Activated naive CD8-positive, alpha-beta T cell (primary cell): Measurements from ENCODE around the gene SFMBT2.

Source experiments
- H3K27ac Mint-ChIP-seq: one replicate; pipeline ENCODE4 v1.8.0; 2021; ENCODE audit warnings: mixed read lengths
- H3K27me3 Mint-ChIP-seq: one replicate; pipeline ENCODE4 v1.8.0; 2021; ENCODE audit warnings: mixed read lengths
- H3K36me3 Mint-ChIP-seq: one replicate; pipeline ENCODE4 v1.8.0; 2021; ENCODE audit warnings: mixed read lengths
- H3K4me1 Mint-ChIP-seq: one replicate; pipeline ENCODE4 v1.8.0; 2021; ENCODE audit warnings: low read depth, mixed read lengths
- H3K4me3 Mint-ChIP-seq: one replicate; pipeline ENCODE4 v1.8.0; 2021; ENCODE audit warnings: mild to moderate bottlenecking, mixed read lengths
- H3K9me3 Mint-ChIP-seq: one replicate; pipeline ENCODE4 v1.8.0; 2021; ENCODE audit warnings: low read depth, mixed read lengths

SFMBT2 gene

DNA sequence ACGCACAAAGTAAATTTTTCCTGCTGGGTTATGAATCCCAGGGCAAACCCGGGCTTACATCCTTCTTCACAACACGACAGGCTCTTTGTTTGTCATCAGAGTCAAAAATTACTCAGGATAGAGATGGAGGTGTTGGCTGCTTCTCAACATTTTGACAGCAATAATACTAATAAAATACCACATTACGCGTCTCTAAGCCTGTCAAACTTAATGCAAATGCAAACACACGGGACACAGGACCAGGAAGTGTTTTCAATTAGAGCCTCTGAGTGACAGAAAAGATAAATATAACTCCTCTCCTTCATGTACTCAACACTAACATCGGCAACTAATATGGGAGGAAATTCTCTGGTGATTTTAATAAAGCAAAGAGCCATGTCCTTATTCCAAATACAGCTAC is 128.4 kb downstream of the SFMBT2 start:
- Mint-ChIP-seq H3K4me1 (peaks cover 23% of the 10 kb centered on the region), H3K4me3 (no peak overlapping the region), H3K27ac (no peak overlapping the region), H3K9me3 (no peaks in the 10 kb centered on the region), H3K27me3 (no peaks in the 10 kb centered on the region), H3K36me3 (peaks cover 10% of the 10 kb centered on the region)

DNA sequence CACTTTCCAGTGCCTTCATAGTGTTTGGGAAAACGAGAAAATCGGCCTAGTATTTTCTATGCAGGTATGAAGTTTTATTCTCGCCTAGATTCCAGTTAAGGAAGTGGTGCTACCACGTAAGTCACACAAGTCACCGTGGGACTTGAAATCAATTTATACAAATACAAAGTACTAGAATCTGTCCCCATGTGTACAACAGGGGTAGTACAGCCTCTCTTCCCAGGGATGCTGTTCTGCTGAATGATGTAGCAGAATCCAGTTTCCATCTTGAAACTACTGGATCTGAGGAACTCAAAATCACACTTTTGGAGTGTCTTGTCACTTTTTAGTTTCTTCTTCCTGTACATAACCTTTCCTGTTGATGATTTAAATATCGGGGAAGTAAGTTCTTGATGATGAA is 129.4 kb downstream of the SFMBT2 start:
- Mint-ChIP-seq H3K27me3 (no peaks in the 10 kb centered on the region), H3K4me3 (no peak overlapping the region), H3K4me1 (peaks cover 28% of the 10 kb centered on the region), H3K27ac (peak overlapping the region; percentile 34), H3K36me3 (peaks cover 10% of the 10 kb centered on the region), H3K9me3 (no peaks in the 10 kb centered on the region)

DNA sequence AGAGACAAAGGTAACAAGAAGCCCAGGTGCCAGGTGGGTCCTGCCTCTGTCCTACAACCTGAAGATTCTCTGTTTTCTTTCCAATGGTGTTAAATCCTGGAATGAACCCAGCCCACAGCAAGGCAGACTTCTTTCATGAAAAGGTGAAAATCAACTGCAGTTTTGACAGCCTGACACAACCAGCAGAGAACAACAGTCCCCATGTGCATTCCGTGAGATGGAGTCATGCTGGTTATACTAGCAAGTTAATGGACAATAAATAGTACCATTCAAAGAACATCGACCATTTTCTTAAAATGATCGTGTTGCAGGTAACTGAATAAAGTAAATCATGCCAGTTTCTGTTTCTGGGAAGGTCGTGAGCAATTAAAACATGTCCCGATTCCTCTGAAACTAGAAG is 131.5 kb downstream of the SFMBT2 start:
- no peak overlapping the region for H3K27ac Mint-ChIP-seq
- peaks cover 35% of the 10 kb centered on the region for H3K4me1 Mint-ChIP-seq
- H3K36me3 Mint-ChIP-seq, result peaks cover 8% of the 10 kb centered on the region
- no peak overlapping the region for H3K4me3 Mint-ChIP-seq
- no peaks in the 10 kb centered on the region for H3K9me3 Mint-ChIP-seq
- no peaks in the 10 kb centered on the region for H3K27me3 Mint-ChIP-seq

DNA sequence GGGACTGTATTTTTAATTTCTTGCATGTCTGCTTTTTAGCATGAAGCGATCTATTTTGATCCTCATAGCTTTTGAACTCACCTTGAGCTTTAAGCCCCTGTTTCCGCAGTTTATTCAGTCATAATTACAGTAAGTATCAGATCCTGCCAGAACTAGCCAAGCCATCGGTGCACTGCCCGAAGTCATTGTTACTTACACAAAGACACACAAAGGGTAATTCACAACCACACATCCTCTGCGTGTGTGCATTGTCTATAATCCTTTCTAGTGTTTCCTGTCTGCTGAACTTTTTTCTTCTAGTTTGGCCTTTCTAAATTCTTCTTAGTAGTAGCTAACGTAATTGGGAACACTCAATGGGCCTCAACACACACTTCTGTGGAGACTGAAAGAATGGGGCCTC is 133.0 kb downstream of the SFMBT2 start:
- Mint-ChIP-seq H3K9me3 (no peaks in the 10 kb centered on the region), H3K36me3 (peaks cover 11% of the 10 kb centered on the region), H3K4me3 (no peak overlapping the region), H3K4me1 (peaks cover 45% of the 10 kb centered on the region), H3K27me3 (no peaks in the 10 kb centered on the region), H3K27ac (peak overlapping the region; percentile 64)

DNA sequence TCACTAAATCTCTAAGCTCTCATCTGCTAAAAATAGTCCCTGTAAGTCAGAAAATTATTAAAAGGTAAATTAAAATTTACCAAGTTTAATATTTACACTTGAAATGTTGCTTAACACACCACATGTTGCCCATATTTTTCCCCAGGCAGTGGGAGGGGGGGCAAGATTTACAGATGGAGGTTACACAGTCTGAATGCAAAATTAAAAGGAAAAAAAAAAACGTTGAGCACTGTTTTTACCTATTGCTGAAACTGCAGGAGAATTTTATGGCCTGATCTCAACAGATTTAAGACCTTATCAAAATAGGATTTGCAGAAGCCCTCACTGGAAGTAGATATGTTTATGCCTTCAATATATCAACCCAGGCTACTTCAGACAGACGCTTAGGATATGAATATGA is 133.4 kb downstream of the SFMBT2 start:
- H3K4me3 Mint-ChIP-seq, result no peak overlapping the region
- H3K36me3 Mint-ChIP-seq, result peaks cover 11% of the 10 kb centered on the region
- H3K27ac Mint-ChIP-seq, result no peak overlapping the region
- H3K4me1 Mint-ChIP-seq, result peaks cover 47% of the 10 kb centered on the region
- no peaks in the 10 kb centered on the region for H3K9me3 Mint-ChIP-seq
- no peaks in the 10 kb centered on the region for H3K27me3 Mint-ChIP-seq

DNA sequence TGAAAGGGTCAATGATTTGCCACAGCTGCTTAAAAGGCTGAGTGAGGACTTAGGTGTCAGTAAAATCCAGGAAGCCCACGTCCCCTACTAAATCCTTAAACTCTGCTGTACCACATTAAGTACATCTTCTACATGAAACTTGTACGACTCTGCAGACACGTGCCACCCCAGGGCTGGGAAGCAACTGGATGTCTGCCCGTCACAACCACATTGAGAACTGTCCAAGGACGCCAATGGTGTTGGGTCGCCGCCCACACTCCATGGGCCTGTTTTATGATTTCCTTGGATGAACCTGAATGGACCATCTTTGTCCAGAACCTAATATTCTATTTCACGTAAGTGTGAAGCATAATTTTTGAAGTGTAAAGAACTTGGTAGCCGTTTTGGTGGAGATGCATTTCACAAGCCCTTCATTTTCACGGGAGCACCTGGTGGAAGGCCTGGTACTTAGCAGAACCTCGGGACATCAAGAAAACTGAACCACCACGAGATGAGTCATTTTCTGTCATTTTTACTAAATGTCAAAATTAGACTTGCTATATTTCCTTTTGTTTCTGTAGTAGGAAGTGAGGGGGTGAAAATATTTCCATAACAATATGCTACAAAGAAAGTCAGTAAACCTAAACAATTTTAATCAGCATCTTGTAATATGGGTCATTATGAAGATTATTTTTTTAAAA is 134.9 kb downstream of the SFMBT2 start:
- Mint-ChIP-seq H3K36me3 (peaks cover 8% of the 10 kb centered on the region), H3K9me3 (no peaks in the 10 kb centered on the region), H3K4me1 (peaks cover 59% of the 10 kb centered on the region), H3K27me3 (no peaks in the 10 kb centered on the region), H3K4me3 (no peak overlapping the region), H3K27ac (peak overlapping the region; percentile 46)

DNA sequence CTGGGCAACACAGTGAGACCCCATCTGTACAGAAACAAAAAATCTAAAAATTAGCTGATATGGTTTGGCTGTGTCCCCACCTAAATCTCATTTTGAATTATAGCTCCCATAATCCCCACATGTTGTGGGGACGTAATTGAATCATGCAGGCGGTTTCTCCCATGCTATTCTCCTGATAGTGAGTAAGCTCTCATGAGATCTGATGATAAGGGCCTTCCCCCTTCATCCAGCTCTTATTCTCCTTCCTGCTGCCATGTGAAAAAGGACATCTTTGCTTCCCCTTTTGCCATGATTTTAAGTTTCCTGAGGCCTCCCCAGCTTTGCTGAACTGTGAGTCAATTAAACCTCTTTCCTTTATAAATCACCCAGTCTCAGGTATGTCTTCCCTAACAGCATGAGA is 136.5 kb downstream of the SFMBT2 start:
- no peak overlapping the region for H3K4me3 Mint-ChIP-seq
- H3K4me1 Mint-ChIP-seq, result peaks cover 67% of the 10 kb centered on the region
- H3K36me3 Mint-ChIP-seq, result peaks cover 8% of the 10 kb centered on the region
- peak overlapping the region; percentile 28 for H3K27ac Mint-ChIP-seq
- no peaks in the 10 kb centered on the region for H3K9me3 Mint-ChIP-seq
- no peaks in the 10 kb centered on the region for H3K27me3 Mint-ChIP-seq

DNA sequence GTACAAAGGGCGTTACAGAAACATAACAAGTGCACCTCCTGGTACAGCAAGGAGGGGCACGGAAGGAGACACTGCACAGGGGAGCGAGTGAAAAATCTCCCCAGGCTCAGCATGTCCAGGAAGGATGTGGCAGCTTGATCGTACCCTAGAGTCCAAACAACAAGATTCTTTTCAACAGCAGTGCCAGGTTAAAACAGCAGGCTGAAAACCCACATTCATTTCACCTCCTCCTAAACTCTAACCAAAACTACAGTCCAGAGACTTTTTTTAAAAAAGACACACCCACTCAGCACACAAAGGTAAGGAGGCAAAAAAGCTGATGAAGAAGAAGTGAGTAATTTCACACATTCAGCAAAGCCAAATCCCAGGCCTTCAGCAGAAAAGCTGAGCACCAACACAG is 138.8 kb downstream of the SFMBT2 start:
- peaks cover 8% of the 10 kb centered on the region for H3K36me3 Mint-ChIP-seq
- peak overlapping the region; percentile 66 for H3K4me3 Mint-ChIP-seq
- no peaks in the 10 kb centered on the region for H3K27me3 Mint-ChIP-seq
- peak overlapping the region; percentile 82 for H3K27ac Mint-ChIP-seq
- peaks cover 71% of the 10 kb centered on the region for H3K4me1 Mint-ChIP-seq
- H3K9me3 Mint-ChIP-seq, result no peaks in the 10 kb centered on the region

DNA sequence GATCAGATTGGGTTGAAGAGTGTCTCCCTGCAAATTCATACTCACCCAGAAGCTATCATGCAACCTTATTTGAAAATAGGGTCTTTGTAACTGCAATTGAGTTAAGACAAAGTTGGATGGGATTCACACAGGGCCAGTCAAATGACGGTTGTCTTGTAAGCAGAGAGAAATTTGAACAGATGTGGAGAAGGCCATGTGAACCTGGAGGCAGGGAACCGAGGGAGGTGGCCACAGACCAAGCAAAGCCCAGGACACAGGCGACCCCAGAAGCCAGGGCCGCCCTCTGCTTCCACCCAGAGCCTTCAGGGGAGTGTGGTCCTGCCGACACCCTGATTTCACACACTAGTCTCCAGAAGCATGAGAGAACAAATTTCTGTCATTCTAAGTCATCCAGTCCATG is 140.8 kb downstream of the SFMBT2 start:
- Mint-ChIP-seq H3K27me3 (no peaks in the 10 kb centered on the region), H3K4me3 (peak overlapping the region; percentile 8), H3K4me1 (peaks cover 55% of the 10 kb centered on the region), H3K27ac (peak overlapping the region; percentile 54), H3K36me3 (peaks cover 8% of the 10 kb centered on the region), H3K9me3 (no peaks in the 10 kb centered on the region)

DNA sequence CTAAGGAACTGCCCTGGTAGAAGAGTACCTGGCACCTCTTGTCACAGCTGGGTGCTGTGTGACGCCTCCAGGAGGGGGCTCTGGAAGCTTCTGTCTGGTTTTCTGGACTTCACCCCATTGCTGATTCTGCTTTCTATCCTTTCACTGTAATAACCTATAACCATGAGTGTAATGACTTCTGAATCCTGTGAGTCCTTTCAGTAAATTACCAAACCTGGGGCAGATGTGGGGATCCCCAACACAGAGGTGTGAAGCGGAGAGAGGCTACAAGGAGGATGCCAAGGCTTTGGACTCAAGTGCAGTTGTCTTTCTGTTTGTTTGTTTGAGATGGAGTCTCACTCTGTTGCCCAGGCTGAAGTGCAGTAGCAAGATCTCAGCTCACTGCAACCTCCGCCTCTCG is 143.7 kb downstream of the SFMBT2 start:
- H3K36me3 Mint-ChIP-seq, result peaks cover 5% of the 10 kb centered on the region
- H3K9me3 Mint-ChIP-seq, result no peaks in the 10 kb centered on the region
- H3K4me3 Mint-ChIP-seq, result no peak overlapping the region
- H3K27ac Mint-ChIP-seq, result peak overlapping the region; percentile 28
- H3K27me3 Mint-ChIP-seq, result no peaks in the 10 kb centered on the region
- H3K4me1 Mint-ChIP-seq, result peaks cover 38% of the 10 kb centered on the region

DNA sequence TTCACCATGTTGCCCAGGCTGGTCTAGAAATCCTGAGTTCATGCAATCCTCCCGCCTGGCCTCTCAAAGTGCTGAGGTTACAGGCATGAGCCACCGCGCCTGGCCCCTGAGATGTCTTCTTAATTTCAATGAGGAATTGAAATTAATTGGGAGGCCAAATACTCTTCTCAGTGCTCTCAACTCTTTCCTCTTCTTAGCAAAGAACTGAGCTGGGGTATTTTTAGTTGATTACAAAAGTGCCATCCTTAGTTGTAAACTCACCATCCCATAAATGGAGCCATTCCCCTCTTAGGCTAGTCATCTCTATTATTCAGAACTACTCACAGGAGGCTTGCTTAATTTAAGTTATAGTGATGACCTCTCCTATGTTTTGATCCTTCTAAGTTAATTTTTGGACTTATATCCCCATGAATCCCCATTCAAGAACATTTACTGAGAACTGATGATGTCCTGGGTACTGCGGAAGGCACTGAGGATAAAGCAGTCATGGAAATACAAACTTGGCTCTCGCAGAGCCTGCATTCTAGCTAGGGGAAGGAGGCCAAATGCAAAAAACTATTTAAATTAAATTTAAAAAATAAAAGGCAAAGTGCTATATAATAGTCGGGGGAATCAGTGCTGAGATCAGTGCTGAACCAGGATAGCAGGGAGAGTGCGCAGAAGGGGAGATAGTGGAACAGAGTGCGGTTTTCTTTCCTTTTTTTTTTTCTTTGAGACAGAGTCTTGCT is 145.3 kb downstream of the SFMBT2 start:
- H3K9me3 Mint-ChIP-seq, result no peaks in the 10 kb centered on the region
- peaks cover 5% of the 10 kb centered on the region for H3K36me3 Mint-ChIP-seq
- H3K4me1 Mint-ChIP-seq, result peaks cover 40% of the 10 kb centered on the region
- H3K4me3 Mint-ChIP-seq, result no peak overlapping the region
- no peak overlapping the region for H3K27ac Mint-ChIP-seq
- no peaks in the 10 kb centered on the region for H3K27me3 Mint-ChIP-seq

DNA sequence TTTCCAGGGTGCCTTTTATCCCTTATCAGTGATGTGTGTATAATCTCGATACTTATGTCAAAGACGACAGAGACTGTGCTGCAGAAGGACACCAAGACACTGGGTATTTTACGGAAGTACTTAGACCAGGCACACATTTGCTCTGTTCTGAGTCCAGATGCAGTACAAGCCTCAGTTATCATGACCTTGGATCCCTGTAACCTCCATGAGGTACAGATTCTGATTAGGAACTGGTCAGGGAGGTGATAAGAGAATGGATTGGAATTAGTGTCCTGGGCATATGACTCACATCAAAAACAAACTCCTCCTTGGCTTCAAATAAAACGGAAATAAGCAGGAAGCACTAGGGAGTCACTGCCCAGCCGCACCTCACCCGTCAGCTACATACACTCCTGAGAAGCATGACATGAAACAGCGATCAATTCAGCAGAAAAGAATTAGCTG is 146.5 kb downstream of the SFMBT2 start:
- Mint-ChIP-seq H3K27ac (peak overlapping the region; percentile 29), H3K36me3 (peaks cover 2% of the 10 kb centered on the region), H3K4me1 (peaks cover 40% of the 10 kb centered on the region), H3K9me3 (no peaks in the 10 kb centered on the region), H3K4me3 (no peak overlapping the region), H3K27me3 (no peaks in the 10 kb centered on the region)

DNA sequence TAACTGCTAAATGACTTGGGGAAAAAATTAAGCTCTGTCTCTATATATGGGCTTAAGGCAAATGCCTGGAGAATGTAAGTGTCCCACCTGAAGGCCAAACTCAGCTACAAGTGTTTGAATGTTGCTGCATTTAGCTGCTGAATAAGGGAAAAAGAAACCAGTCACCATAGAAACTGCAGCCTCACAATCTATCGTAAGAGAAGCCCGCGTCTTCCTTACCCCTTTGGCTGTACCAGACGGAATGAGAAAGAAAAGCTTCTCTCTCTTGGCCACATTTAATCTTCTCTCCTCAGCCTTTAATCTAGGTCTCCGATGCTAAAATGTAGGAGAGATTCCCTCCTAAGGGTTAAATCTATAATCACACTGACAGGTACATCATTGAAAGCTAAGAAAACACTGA is 147.2 kb downstream of the SFMBT2 start:
- no peaks in the 10 kb centered on the region for H3K27me3 Mint-ChIP-seq
- H3K4me3 Mint-ChIP-seq, result no peak overlapping the region
- H3K9me3 Mint-ChIP-seq, result no peaks in the 10 kb centered on the region
- H3K4me1 Mint-ChIP-seq, result peaks cover 40% of the 10 kb centered on the region
- H3K36me3 Mint-ChIP-seq, result peaks cover 2% of the 10 kb centered on the region
- H3K27ac Mint-ChIP-seq, result no peak overlapping the region

DNA sequence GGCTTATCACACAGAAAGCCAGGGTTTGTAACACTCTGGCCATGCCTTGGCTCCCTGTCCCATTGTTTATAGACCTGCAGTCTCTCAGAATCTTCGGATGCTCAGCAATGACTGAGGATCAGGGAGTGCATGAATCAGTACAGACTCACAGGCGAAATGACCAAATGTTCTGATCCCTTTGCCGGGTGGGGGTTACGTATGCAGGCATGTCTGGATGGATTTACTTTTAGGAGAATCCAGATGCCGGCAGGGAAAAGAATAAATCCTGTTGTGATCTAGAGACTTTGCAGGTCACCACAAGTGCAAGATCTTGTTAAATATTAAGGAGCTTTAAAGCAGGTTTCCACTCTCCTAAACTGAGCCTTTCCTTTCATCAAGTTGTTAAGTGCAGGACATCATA is 149.5 kb downstream of the SFMBT2 start:
- H3K27ac Mint-ChIP-seq, result peak overlapping the region; percentile 19

DNA sequence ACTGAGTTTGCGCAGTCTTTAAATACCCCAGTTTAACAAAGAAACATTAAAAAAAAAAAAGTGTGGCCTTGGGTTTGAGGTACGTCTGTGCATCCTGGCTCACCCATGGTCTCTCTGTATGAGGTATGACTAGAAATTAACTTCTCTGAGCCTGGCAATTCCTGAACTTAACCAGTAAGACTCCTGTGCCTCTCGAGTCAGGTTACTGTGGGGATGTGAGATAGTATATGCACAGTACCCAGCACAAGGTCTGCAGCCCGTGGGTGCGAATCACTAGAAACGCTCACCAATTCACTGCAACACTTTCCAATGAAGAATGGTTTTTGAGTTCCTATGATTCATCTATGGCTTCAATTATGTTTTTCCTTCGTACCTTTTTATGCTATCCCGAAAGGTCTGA is 149.9 kb downstream of the SFMBT2 start:
- Mint-ChIP-seq H3K4me3 (no peak overlapping the region), H3K36me3 (peaks cover 8% of the 10 kb centered on the region), H3K4me1 (peaks cover 55% of the 10 kb centered on the region), H3K27ac (peak overlapping the region; percentile 19), H3K27me3 (no peaks in the 10 kb centered on the region), H3K9me3 (no peaks in the 10 kb centered on the region)

More for the DNA sequence above, 149.5 kb downstream of the SFMBT2 start:
- Mint-ChIP-seq H3K4me3 (no peak overlapping the region), H3K36me3 (peaks cover 8% of the 10 kb centered on the region), H3K9me3 (no peaks in the 10 kb centered on the region), H3K4me1 (peaks cover 50% of the 10 kb centered on the region), H3K27me3 (no peaks in the 10 kb centered on the region)
